GM12874 (cell line): ENCODE data around the gene CTCF.

Experiments used
- CTCF ChIP-seq: IDR thresholded peaks from 2 replicates; pipeline ENCODE4 v1.5.1; 2011; ENCODE audit warnings: low read depth, mild to moderate bottlenecking, control low read depth, low read length, moderate library complexity; ENCODE audit not compliant: insufficient read depth

The CTCF gene

GRCh38 chr16:67647111-67647651 lies 84.9 kb downstream of the CTCF start:
- no peak for TF ChIP-seq CTCF

GRCh38 chr16:67647681-67648080 lies 85.4 kb downstream of the CTCF start:
- TF ChIP-seq CTCF, result no peak

GRCh38 chr16:67648088-67648763 lies 85.9 kb downstream of the CTCF start:
- TF ChIP-seq CTCF, result no peak

GRCh38 chr16:67648764-67649407 lies 86.6 kb downstream of the CTCF start:
- no peak for TF ChIP-seq CTCF

- TF ChIP-seq CTCF, result no peak
Measured at GRCh38 chr16:67649494-67649931, 87.2 kb downstream of the CTCF start.

GRCh38 chr16:67650023-67650422 lies 87.7 kb downstream of the CTCF start:
- TF ChIP-seq CTCF, result no peak

- no peak for TF ChIP-seq CTCF
Measured at GRCh38 chr16:67651039-67651438, 88.7 kb downstream of the CTCF start.
